ENCODE data around the gene TCF7L2. TPM values are rescaled to one million over a fixed set of nuclear protein-coding genes. Genes with fewer than 3 reads are reported as not detected.

The TCF7L2 gene
- total RNA-seq, 3 donors from 2014 or later = 33.1 to 44.2 (median 34.1) TPM

DNA sequence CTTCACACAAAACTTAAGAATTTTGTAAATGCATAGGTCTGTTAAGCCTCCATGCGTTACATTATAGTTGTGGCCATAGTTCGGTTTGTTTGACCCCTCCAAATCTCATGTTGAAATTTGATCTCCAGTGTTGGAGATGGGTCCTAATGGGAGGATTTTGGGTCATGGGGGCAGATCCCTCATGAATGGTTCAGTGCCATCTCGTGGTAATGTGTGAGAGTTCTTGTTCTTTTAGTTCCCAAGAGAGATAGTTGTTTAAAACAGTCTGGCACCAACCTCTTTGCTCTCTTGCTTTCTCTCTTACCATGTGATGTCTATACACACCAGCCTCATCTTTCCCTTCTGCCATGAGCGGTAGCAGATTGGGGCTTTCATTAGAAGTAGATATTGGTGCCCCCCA lies 264.3 kb downstream of the TCF7L2 start:
- no peak for DNase-seq (ENCODE audit: low spot score in 2 of 2)
- Histone ChIP-seq H3K9me3 (no peaks in the 10 kb centered on the region), H3K4me3 (no peak overlapping the region), H3K27ac (no peak overlapping the region), H3K36me3 (no peaks in the 10 kb centered on the region), H3K27me3 (no peaks in the 10 kb centered on the region), H3K4me1 (no peaks in the 10 kb centered on the region)
- intact Hi-C loops (cut with DNase I; ENCODE audit: low total_unique reads) = no loop called here
- TF ChIP-seq POLR2AphosphoS5 (IDR thresholded peaks at IDR 0.05) (no peak), POLR2A (IDR thresholded peaks at IDR 0.05) (no peak)
- TF ChIP-seq, protein P1, sequence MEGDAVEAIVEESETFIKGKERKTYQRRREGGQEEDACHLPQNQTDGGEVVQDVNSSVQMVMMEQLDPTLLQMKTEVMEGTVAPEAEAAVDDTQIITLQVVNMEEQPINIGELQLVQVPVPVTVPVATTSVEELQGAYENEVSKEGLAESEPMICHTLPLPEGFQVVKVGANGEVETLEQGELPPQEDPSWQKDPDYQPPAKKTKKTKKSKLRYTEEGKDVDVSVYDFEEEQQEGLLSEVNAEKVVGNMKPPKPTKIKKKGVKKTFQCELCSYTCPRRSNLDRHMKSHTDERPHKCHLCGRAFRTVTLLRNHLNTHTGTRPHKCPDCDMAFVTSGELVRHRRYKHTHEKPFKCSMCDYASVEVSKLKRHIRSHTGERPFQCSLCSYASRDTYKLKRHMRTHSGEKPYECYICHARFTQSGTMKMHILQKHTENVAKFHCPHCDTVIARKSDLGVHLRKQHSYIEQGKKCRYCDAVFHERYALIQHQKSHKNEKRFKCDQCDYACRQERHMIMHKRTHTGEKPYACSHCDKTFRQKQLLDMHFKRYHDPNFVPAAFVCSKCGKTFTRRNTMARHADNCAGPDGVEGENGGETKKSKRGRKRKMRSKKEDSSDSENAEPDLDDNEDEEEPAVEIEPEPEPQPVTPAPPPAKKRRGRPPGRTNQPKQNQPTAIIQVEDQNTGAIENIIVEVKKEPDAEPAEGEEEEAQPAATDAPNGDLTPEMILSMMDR (IDR thresholded peaks at IDR 0.05) = no peak

DNA sequence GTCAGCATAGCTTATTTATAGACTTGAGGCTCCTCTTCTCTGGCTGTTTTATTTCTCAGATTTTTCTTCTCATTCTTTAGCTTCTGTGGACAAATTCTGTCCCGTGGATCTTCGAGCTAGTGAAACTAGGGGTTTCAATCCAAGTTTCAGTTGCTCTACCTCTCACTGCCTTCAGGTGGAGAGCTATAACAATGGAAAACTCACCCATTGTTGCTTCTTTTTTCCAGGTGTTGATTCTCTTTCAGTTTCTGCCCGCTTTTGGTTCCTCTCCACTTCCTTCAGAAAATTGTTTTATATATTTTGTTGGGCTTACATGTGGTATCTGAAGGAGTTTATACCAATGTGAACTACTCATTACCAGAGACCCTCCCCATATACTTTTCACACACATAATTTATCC lies 266.1 kb downstream of the TCF7L2 start:
- H3K4me3 ChIP-seq = no peak overlapping the region
- no peak for DNase-seq (ENCODE audit: low spot score in 2 of 2)
- H3K27me3 ChIP-seq = no peaks in the 10 kb centered on the region
- no peak for TF ChIP-seq POLR2AphosphoS5 (IDR thresholded peaks at IDR 0.05)
- TF ChIP-seq, protein P1 (IDR thresholded peaks at IDR 0.05) = peak in 2 of 3 donors; percentile 11 to 47
- intact Hi-C loops (cut with DNase I; ENCODE audit: low total_unique reads) = no loop called here
- H3K36me3 ChIP-seq = no peaks in the 10 kb centered on the region
- H3K4me1 ChIP-seq = no peaks in the 10 kb centered on the region
- no peak overlapping the region for H3K27ac ChIP-seq
- no peaks in the 10 kb centered on the region for H3K9me3 ChIP-seq
